ENCODE measurements around the gene PTTG1IP2.

- TF ChIP-seq, protein P1, sequence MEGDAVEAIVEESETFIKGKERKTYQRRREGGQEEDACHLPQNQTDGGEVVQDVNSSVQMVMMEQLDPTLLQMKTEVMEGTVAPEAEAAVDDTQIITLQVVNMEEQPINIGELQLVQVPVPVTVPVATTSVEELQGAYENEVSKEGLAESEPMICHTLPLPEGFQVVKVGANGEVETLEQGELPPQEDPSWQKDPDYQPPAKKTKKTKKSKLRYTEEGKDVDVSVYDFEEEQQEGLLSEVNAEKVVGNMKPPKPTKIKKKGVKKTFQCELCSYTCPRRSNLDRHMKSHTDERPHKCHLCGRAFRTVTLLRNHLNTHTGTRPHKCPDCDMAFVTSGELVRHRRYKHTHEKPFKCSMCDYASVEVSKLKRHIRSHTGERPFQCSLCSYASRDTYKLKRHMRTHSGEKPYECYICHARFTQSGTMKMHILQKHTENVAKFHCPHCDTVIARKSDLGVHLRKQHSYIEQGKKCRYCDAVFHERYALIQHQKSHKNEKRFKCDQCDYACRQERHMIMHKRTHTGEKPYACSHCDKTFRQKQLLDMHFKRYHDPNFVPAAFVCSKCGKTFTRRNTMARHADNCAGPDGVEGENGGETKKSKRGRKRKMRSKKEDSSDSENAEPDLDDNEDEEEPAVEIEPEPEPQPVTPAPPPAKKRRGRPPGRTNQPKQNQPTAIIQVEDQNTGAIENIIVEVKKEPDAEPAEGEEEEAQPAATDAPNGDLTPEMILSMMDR (IDR thresholded peaks at IDR 0.05; ENCODE audit: low read depth, low read length) = no peak
- no peak for TF ChIP-seq EZH2phosphoT487 (IDR thresholded peaks at IDR 0.05; ENCODE audit: low read depth)
Observed at GRCh38 chr7:90421651-90422050, 47.8 kb upstream of the PTTG1IP2 start.
